Heart left ventricle (tissue), 13 donors: ENCODE results near the gene DKK2.

Experiments
- CTCF ChIP-seq, 12 donors: fragments of 200-600 bp; sonication (generic) in 4 of 12; IDR thresholded peaks; one replicate each; pipeline versions ENCODE4 v1.5.0 to v1.8.0; 2018 to 2022; ENCODE audit warnings: antibody characterized with exemption in 12 of 12, mild to moderate bottlenecking in 5 of 12
- POLR2A ChIP-seq, 2 donors: fragments of 450-650 bp; IDR thresholded peaks; one replicate each; pipeline ENCODE4 v1.6.1; 2017; ENCODE audit warnings: antibody characterized with exemption in 2 of 2, mild to moderate bottlenecking in 2 of 2, moderate library complexity in 2 of 2
- donor health status: ischemic (EF 13 %, LVEDD 7.1; RV severe dilation, severe dysfunction).
- donor health status: DM: no; HTN: yes; CAD: no.
- donor health status: DM: no; HTN: no; CAD: no.
- donor health status: ischemic (EF 25% LVEDD 6.9; RV normal size, moderate dysfunction).
- donor health status: ischemic (EF 25% LVEDD 5.7; RV mildly dilated, moderate dysfunction).
- donor health status: ischemic (EF 35%, LVEDD 5.7; RV mildly dilated, moderate dysfunction).
- donor health status: nonischemic (EF 11% LVEDD 7.7; RV severe dilation, severe dysfunction).
- donor health status: DM: yes; HTN: yes; CAD: no.
- donor health status: PGD.
- donor health status: ischemic (EF 29% LVEDD 5.4; RV normal size, mild dysfunction).
- donor health status: nonischemic (EF 23%, LVEDD 6.1; RV moderate dilation, normal function).

- TF ChIP-seq POLR2A (IDR thresholded peaks at IDR 0.05): no peak
- TF ChIP-seq CTCF (IDR thresholded peaks at IDR 0.05): no peak
Observed at GRCh38 chr4:107034996-107035818, 906 bp downstream of the DKK2 start.
